H9 (cell line): ENCODE measurements around the gene RPS15. TPM values are rescaled to one million over a fixed set of nuclear protein-coding genes. Genes with fewer than 3 reads are reported as not detected.

Experiments
- DNase-seq: peaks from one replicate; pipeline ENCODE4 v3.0.0-alpha.2; 2017
- H2AFZ ChIP-seq: one replicate; pipeline ENCODE4 v1.6.1; 2013; ENCODE audit warnings: mild to moderate bottlenecking, low read length, control low read depth, moderate library complexity
- H2AK5ac ChIP-seq: 2 replicates; pipeline ENCODE4 v1.6.1; 2013; ENCODE audit warnings: low read length, control low read depth, mixed read lengths; ENCODE audit not compliant: insufficient read length
- H2BK120ac ChIP-seq: one replicate; pipeline ENCODE4 v1.6.1; 2013; ENCODE audit warnings: low read depth, mild to moderate bottlenecking, low read length, control low read depth, inconsistent platforms; ENCODE audit not compliant: poor library complexity, severe bottlenecking
- H2BK12ac ChIP-seq: 2 replicates; pipeline ENCODE4 v1.6.1; 2013; ENCODE audit warnings: low read length, control low read depth, mixed read lengths, low read depth; ENCODE audit not compliant: insufficient read length
- H2BK15ac ChIP-seq: 2 replicates; pipeline ENCODE4 v1.6.1; 2013; ENCODE audit warnings: low read depth, low read length, control low read depth
- H2BK20ac ChIP-seq: one replicate; pipeline ENCODE4 v1.6.1; 2013; ENCODE audit warnings: low read depth, mild to moderate bottlenecking, low read length, control low read depth, inconsistent platforms; ENCODE audit not compliant: poor library complexity, severe bottlenecking
- H2BK5ac ChIP-seq: 2 replicates; pipeline ENCODE4 v1.6.1; 2013; ENCODE audit warnings: low read length, control low read depth, mixed read lengths; ENCODE audit not compliant: insufficient read length
- H3K14ac ChIP-seq: 2 replicates; pipeline ENCODE4 v1.6.1; 2013; ENCODE audit warnings: low read length, control low read depth; ENCODE audit not compliant: insufficient read depth
- H3K18ac ChIP-seq: 2 replicates; pipeline ENCODE4 v1.6.1; 2013; ENCODE audit warnings: low read depth, mild to moderate bottlenecking, mixed read lengths, low read length, control low read depth; ENCODE audit not compliant: insufficient read length
- H3K23ac ChIP-seq: 2 replicates; pipeline ENCODE4 v1.6.1; 2013; ENCODE audit warnings: low read length, control low read depth, mixed read lengths, low read depth; ENCODE audit not compliant: insufficient read length
- H3K23me2 ChIP-seq: 2 replicates; pipeline ENCODE4 v1.6.1; 2013; ENCODE audit warnings: low read depth, mild to moderate bottlenecking, mixed read lengths, low read length, control low read depth; ENCODE audit not compliant: insufficient read length, poor library complexity, severe bottlenecking
- H3K27ac ChIP-seq: 2 replicates; pipeline ENCODE4 v1.5.1; 2013; ENCODE audit warnings: low read length, control low read depth, mixed read lengths, low read depth; ENCODE audit not compliant: insufficient read length
- H3K27me3 ChIP-seq: 2 replicates; pipeline ENCODE4 v1.6.1; 2013; ENCODE audit warnings: low read length, control low read depth, inconsistent platforms; ENCODE audit not compliant: insufficient read depth
- H3K4ac ChIP-seq: 2 replicates; pipeline ENCODE4 v1.6.1; 2013; ENCODE audit warnings: low read depth, mild to moderate bottlenecking, control low read depth, inconsistent platforms, low read length, moderate library complexity
- H3K4me1 ChIP-seq: 2 replicates; pipeline ENCODE4 v1.6.1; 2013; ENCODE audit warnings: low read length, control low read depth, inconsistent platforms; ENCODE audit not compliant: insufficient read depth
- H3K4me2 ChIP-seq: 2 replicates; pipeline ENCODE4 v1.6.1; 2013; ENCODE audit warnings: low read length, control low read depth, mixed read lengths; ENCODE audit not compliant: insufficient read length, insufficient read depth
- H3K56ac ChIP-seq: 2 replicates; pipeline ENCODE4 v1.6.1; 2013; ENCODE audit warnings: low read depth, mild to moderate bottlenecking, mixed read lengths, low read length, control low read depth; ENCODE audit not compliant: insufficient read length
- H3K79me1 ChIP-seq: 2 replicates; pipeline ENCODE4 v1.6.1; 2013; ENCODE audit warnings: low read depth, mild to moderate bottlenecking, moderate library complexity, low read length, control low read depth, inconsistent platforms; ENCODE audit not compliant: insufficient read depth, poor library complexity, severe bottlenecking
- H3K79me2 ChIP-seq: 2 replicates; pipeline ENCODE4 v1.6.1; 2013; ENCODE audit warnings: low read length, control low read depth, inconsistent platforms; ENCODE audit not compliant: insufficient read depth
- H3K9ac ChIP-seq: 2 replicates; pipeline ENCODE4 v1.6.1; 2013; ENCODE audit warnings: low read length, control low read depth, mixed read lengths; ENCODE audit not compliant: insufficient read length; ENCODE audit errors: extremely low read depth
- H3K9me3 ChIP-seq: one replicate; pipeline ENCODE4 v1.6.1; 2013; ENCODE audit warnings: low read depth, low read length, inconsistent platforms; ENCODE audit not compliant: control insufficient read depth
- H3T11ph ChIP-seq: one replicate; pipeline ENCODE4 v1.6.1; 2013; ENCODE audit warnings: mild to moderate bottlenecking, low read length, control low read depth, inconsistent platforms
- H4K20me1 ChIP-seq: one replicate; pipeline ENCODE4 v1.6.1; 2013; ENCODE audit not compliant: control insufficient read depth, insufficient read length, insufficient read depth
- H4K5ac ChIP-seq: 2 replicates; pipeline ENCODE4 v1.6.1; 2013; ENCODE audit warnings: low read depth, mild to moderate bottlenecking, mixed read lengths, low read length, control low read depth; ENCODE audit not compliant: insufficient read length
- H4K8ac ChIP-seq: replicated peaks from 2 replicates; pipeline ENCODE4 v1.6.1; 2013; ENCODE audit warnings: low read length, control low read depth, mixed read lengths, low read depth; ENCODE audit not compliant: insufficient read length
- H4K91ac ChIP-seq: 2 replicates; pipeline ENCODE4 v1.6.1; 2013; ENCODE audit warnings: low read depth, mild to moderate bottlenecking, moderate library complexity, mixed read lengths, low read length, control low read depth; ENCODE audit not compliant: insufficient read length
- H3K27ac Mint-ChIP-seq, 3 experiments: 2 replicates in 2 of 3; 3 replicates in 1 of 3; pipeline ENCODE4 v1.8.0; 2020 to 2021; ENCODE audit warnings: mixed read lengths in 3 of 3, mild to moderate bottlenecking in 1 of 3, moderate library complexity in 1 of 3
- H3K27me3 Mint-ChIP-seq: 2 replicates; pipeline ENCODE4 v1.8.0; 2021; ENCODE audit warnings: low read depth, mild to moderate bottlenecking, moderate library complexity, mixed read lengths
- H3K36me3 Mint-ChIP-seq, 3 experiments: 2 replicates in 2 of 3; 3 replicates in 1 of 3; pipeline ENCODE4 v1.8.0; 2020 to 2021; ENCODE audit warnings: low read depth in 3 of 3, mixed read lengths in 3 of 3; ENCODE audit not compliant: insufficient read depth in 1 of 3
- H3K4me1 Mint-ChIP-seq, 2 experiments: 2 replicates each; pipeline ENCODE4 v1.8.0; 2020; ENCODE audit warnings: mixed read lengths in 2 of 2
- H3K4me3 Mint-ChIP-seq, 2 experiments: 2 replicates in 1 of 2; 3 replicates in 1 of 2; pipeline ENCODE4 v1.8.0; 2020 to 2021; ENCODE audit warnings: mild to moderate bottlenecking in 2 of 2, mixed read lengths in 2 of 2, moderate library complexity in 1 of 2
- H3K9me3 Mint-ChIP-seq, 2 experiments: 2 replicates in 1 of 2; 3 replicates in 1 of 2; pipeline ENCODE4 v1.8.0; 2020; ENCODE audit warnings: mild to moderate bottlenecking in 2 of 2, mixed read lengths in 2 of 2, moderate library complexity in 1 of 2
- CTCF ChIP-seq: fragments of 200-600 bp; sonication (generic); conservative IDR thresholded peaks from 3 replicates; pipeline ENCODE4 v1.8.0; 2021; ENCODE audit warnings: antibody characterized with exemption, mild to moderate bottlenecking
- WGBS: extraction: QIAGEN DNeasy Blood & Tissue Kit; methylation state at CpG from one replicate; pipeline ENCODE4 v1.1.7; 2013; ENCODE audit warnings: missing lambda C conversion rate, low lambda C conversion rate, mixed read lengths; ENCODE audit not compliant: insufficient read length; ENCODE audit errors: extremely low coverage; 5-methylcytosine and 5-hydroxymethylcytosine counted together
- total RNA-seq: library from RNA; stranded (reverse); gene quantifications from 2 replicates; pipeline ENCODE4 v1.2.1, GENCODE V29; 2021

RPS15 gene
- total RNA-seq, 1 experiment from 2014 or later, result 1,628 TPM

DNA sequence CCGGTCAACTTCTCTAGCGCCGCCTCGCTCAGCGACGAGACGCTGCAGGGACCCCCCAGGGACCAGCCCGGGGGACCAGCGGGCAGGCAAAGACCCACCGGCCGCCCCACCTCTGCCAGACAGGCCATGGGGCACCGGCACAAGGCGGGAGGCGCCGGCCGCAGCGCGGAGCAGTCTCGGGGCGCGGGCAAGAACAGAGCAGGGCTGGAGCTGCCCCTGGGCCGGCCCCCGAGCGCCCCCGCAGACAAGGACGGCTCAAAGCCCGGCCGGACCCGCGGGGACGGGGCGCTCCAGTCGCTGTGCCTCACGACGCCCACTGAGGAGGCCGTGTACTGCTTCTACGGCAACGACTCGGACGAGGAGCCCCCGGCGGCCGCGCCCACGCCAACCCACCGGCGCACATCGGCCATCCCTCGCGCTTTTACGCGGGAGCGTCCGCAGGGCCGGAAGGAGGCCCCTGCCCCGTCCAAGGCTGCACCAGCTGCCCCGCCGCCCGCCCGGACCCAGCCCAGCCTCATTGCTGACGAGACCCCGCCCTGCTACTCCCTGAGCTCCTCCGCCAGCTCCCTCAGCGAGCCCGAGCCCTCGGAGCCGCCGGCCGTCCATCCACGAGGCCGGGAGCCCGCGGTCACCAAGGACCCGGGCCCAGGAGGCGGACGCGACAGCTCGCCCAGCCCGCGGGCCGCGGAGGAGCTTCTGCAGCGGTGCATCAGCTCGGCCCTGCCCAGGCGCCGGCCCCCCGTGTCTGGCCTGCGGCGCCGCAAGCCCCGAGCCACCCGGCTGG, 29.5 kb downstream of the RPS15 start:
- no peak overlapping the region for H3K4me3 Mint-ChIP-seq
- DNase-seq, result no peak

More for the DNA sequence above, 29.5 kb downstream of the RPS15 start:
- TF ChIP-seq CTCF, result no peak
- no peaks in the 10 kb centered on the region for H3K79me2 ChIP-seq
- Mint-ChIP-seq H3K27ac (no peak overlapping the region), H3K4me1 (peaks cover 2 to 9% of the 10 kb centered on the region in 2 experiments; a peak in 3 of 4 replicates), H3K27me3 (peaks cover 83% of the 10 kb centered on the region), H3K36me3 (no peaks in the 10 kb centered on the region), H3K9me3 (no peaks in the 10 kb centered on the region)
- H3K23ac ChIP-seq, result no peak overlapping the region
- no peak overlapping the region for H2AFZ ChIP-seq
- no peak overlapping the region for H3T11ph ChIP-seq
- H3K14ac ChIP-seq, result no peak overlapping the region
- H3K56ac ChIP-seq, result no peak overlapping the region
- no peaks in the 10 kb centered on the region for H3K79me1 ChIP-seq
- H2BK15ac ChIP-seq, result no peak overlapping the region
- H4K5ac ChIP-seq, result no peak overlapping the region
- no peak overlapping the region for H2BK120ac ChIP-seq
- no peak overlapping the region for H3K18ac ChIP-seq
- no peak overlapping the region for H2BK20ac ChIP-seq
- no peak overlapping the region for H2AK5ac ChIP-seq
- peaks cover 9% of the 10 kb centered on the region for H3K23me2 ChIP-seq
- no peak overlapping the region for H3K4ac ChIP-seq
- no peak overlapping the region for H3K4me2 ChIP-seq
- H3K27me3 ChIP-seq, result peaks cover 61% of the 10 kb centered on the region
- no peak overlapping the region for H3K27ac ChIP-seq
- WGBS, result no CpG with 5 or more reads among the region's 92 CpGs
- no peak overlapping the region for H3K9ac ChIP-seq
- H3K4me1 ChIP-seq, result no peaks in the 10 kb centered on the region
- no peak overlapping the region for H2BK5ac ChIP-seq
- H4K20me1 ChIP-seq, result peaks cover 3% of the 10 kb centered on the region
- H4K8ac ChIP-seq, result no peak overlapping the region
- H3K9me3 ChIP-seq, result no peaks in the 10 kb centered on the region
- H4K91ac ChIP-seq, result no peak overlapping the region
- H2BK12ac ChIP-seq, result no peak overlapping the region
